Medulla oblongata (tissue), 1 donor: ENCODE data around the gene CEL.
"Not testable (repeated sequence)": the region's sequence is repeated elsewhere in the genome, so short reads cannot be mapped to it uniquely, and the experiment has no call there.

ENCODE experiments used
- DNase-seq: peaks from one replicate; pipeline ENCODE4 v3.0.0-alpha.2; 2015; ENCODE audit errors: extremely low spot score

Gene CEL

GRCh38 chr9:133064241-133065069 is 2.7 kb downstream of the CEL start:
- no peak for DNase-seq

GRCh38 chr9:133065070-133065388 is 3.2 kb downstream of the CEL start:
- DNase-seq: no peak

- no peak for DNase-seq
Observed at GRCh38 chr9:133066181-133066983, 4.6 kb downstream of the CEL start.

GRCh38 chr9:133067006-133067405 is 5.2 kb downstream of the CEL start:
- DNase-seq: no peak

GRCh38 chr9:133067813-133068212 is 6.0 kb downstream of the CEL start:
- no peak for DNase-seq

- DNase-seq: not testable (repeated sequence)
Observed at GRCh38 chr9:133068431-133068830, 6.7 kb downstream of the CEL start.

GRCh38 chr9:133070500-133070961 is 8.8 kb downstream of the CEL start:
- not testable (repeated sequence) for DNase-seq

GRCh38 chr9:133070985-133071384 is 9.2 kb downstream of the CEL start:
- not testable (repeated sequence) for DNase-seq

GRCh38 chr9:133071484-133072150 is 9.8 kb downstream of the CEL start:
- no peak for DNase-seq

- DNase-seq: not testable (repeated sequence)
Observed at GRCh38 chr9:133072210-133072609, 10.4 kb downstream of the CEL start.

- no peak for DNase-seq
Observed at GRCh38 chr9:133073086-133074014, 11.6 kb downstream of the CEL start.

- DNase-seq: no peak
Observed at GRCh38 chr9:133074111-133074651, 12.4 kb downstream of the CEL start.

GRCh38 chr9:133075925-133076630 is 14.3 kb downstream of the CEL start:
- DNase-seq: no peak

GRCh38 chr9:133076691-133077090 is 14.9 kb downstream of the CEL start:
- DNase-seq: no peak

- DNase-seq: no peak
Observed at GRCh38 chr9:133078486-133078885, 16.7 kb downstream of the CEL start.

- DNase-seq: no peak
Observed at GRCh38 chr9:133080161-133080560, 18.4 kb downstream of the CEL start.

GRCh38 chr9:133080786-133081779 is 19.3 kb downstream of the CEL start:
- DNase-seq: not testable (repeated sequence)

- DNase-seq: not testable (repeated sequence)
Observed at GRCh38 chr9:133081957-133082644, 20.3 kb downstream of the CEL start.
